ENCODE data around the gene F2RL1.

DNA sequence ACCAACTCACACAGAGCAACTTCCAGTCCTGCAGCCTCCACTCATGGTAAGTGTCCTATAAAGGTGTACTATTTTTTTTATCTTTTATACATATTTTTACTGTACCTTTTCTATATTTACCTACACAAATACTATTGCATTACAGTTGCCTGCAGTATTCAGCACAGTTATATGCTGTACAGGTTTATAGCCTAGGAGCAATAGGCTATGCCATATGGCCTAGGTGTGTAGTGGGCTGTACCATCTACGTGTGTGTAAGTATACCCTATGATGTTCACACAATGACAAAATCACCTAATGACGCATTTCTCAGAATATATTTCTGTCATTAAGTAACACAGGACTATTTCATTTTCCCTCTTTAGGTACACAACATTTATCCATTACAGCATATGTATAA lies 47.7 kb downstream of the F2RL1 start:
- TF ChIP-seq, protein P1, sequence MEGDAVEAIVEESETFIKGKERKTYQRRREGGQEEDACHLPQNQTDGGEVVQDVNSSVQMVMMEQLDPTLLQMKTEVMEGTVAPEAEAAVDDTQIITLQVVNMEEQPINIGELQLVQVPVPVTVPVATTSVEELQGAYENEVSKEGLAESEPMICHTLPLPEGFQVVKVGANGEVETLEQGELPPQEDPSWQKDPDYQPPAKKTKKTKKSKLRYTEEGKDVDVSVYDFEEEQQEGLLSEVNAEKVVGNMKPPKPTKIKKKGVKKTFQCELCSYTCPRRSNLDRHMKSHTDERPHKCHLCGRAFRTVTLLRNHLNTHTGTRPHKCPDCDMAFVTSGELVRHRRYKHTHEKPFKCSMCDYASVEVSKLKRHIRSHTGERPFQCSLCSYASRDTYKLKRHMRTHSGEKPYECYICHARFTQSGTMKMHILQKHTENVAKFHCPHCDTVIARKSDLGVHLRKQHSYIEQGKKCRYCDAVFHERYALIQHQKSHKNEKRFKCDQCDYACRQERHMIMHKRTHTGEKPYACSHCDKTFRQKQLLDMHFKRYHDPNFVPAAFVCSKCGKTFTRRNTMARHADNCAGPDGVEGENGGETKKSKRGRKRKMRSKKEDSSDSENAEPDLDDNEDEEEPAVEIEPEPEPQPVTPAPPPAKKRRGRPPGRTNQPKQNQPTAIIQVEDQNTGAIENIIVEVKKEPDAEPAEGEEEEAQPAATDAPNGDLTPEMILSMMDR (IDR thresholded peaks at IDR 0.05) = no peak
- no peak for TF ChIP-seq POLR2AphosphoS5 (IDR thresholded peaks at IDR 0.05)
